Measurements from ENCODE around the gene EMP3. TPM values are rescaled to one million over a fixed set of nuclear protein-coding genes. Genes with fewer than 3 reads are reported as not detected.

Gene EMP3
- polyA plus RNA-seq, 6 donors from 2014 or later: 305 to 450 (median 425) TPM

GRCh38 chr19:48379058-48379457 lies 53.7 kb downstream of the EMP3 start:
- Mint-ChIP-seq H3K9me3 (no peaks in the 10 kb centered on the region), H3K27ac (no peak overlapping the region), H3K4me1 (no peaks in the 10 kb centered on the region), H3K36me3 (peaks cover 0 to 3% of the 10 kb centered on the region in 2 donors), H3K4me3 (no peak overlapping the region), H3K27me3 (no peaks in the 10 kb centered on the region)
- ATAC-seq (ENCODE audit: low read depth in 2 of 2) (no peak), DNase-seq (no peak)

Other genes with a start within 250 kb of the EMP3 start
- gene PLA2G4C, start 214.7 kb upstream of the EMP3 start, polyA plus RNA-seq (ENCODE audit: low read depth in 6 of 6): 10 to 100 TPM in 2 of 6 donors, 1 to 10 TPM in 3, not detected in 1; 1.6 to 18.5 (median 5.8) TPM
- gene LIG1, start 155.2 kb upstream of the EMP3 start, polyA plus RNA-seq (ENCODE audit: low read depth in 6 of 6): 10 to 100 TPM; 13.6 to 30.9 (median 23.5) TPM
- 1 to 10 TPM in 1 of 6 donors, under 1 TPM in 4, not detected in 1; 0.06 to 1.6 (median 0.69) TPM for gene ZSWIM9, start 154.9 kb upstream of the EMP3 start, polyA plus RNA-seq (ENCODE audit: low read depth in 6 of 6)
- 100 to 1,000 TPM in 2 of 6 donors, 10 to 100 TPM in 4; 80.9 to 113 (median 92.0) TPM for gene CARD8, start 69.6 kb upstream of the EMP3 start, polyA plus RNA-seq (ENCODE audit: low read depth in 6 of 6)
- gene ZNF114, start 55.5 kb upstream of the EMP3 start, polyA plus RNA-seq (ENCODE audit: low read depth in 6 of 6): under 1 TPM in 2 of 6 donors, not detected in 4; 0.29 to 0.41 TPM
- gene TMEM143, start 38.4 kb downstream of the EMP3 start, polyA plus RNA-seq (ENCODE audit: low read depth in 6 of 6): 10 to 100 TPM in 1 of 6 donors, 1 to 10 TPM in 5; 3.9 to 12.1 (median 5.9) TPM
- not detected for gene SYNGR4, start 38.8 kb downstream of the EMP3 start, polyA plus RNA-seq (ENCODE audit: low read depth in 6 of 6)
- gene KDELR1, start 66.0 kb downstream of the EMP3 start, polyA plus RNA-seq (ENCODE audit: low read depth in 6 of 6): 10 to 100 TPM; 24.5 to 32.1 (median 26.5) TPM
- gene GRIN2D, start 68.1 kb downstream of the EMP3 start, polyA plus RNA-seq (ENCODE audit: low read depth in 6 of 6): not detected
- 10 to 100 TPM; 27.8 to 44.8 (median 37.1) TPM for gene GRWD1, start 120.4 kb downstream of the EMP3 start, polyA plus RNA-seq (ENCODE audit: low read depth in 6 of 6)
- gene KCNJ14, start 130.0 kb downstream of the EMP3 start, polyA plus RNA-seq (ENCODE audit: low read depth in 6 of 6): under 1 TPM in 5 of 6 donors, not detected in 1; 0.12 to 0.72 (median 0.24) TPM
- gene CYTH2, start 143.8 kb downstream of the EMP3 start, polyA plus RNA-seq (ENCODE audit: low read depth in 6 of 6): 10 to 100 TPM in 5 of 6 donors, 1 to 10 TPM in 1; 10.0 to 29.9 (median 20.3) TPM
- not detected for gene LMTK3, start 186.3 kb downstream of the EMP3 start, polyA plus RNA-seq (ENCODE audit: low read depth in 6 of 6)
- gene SULT2B1, start 226.6 kb downstream of the EMP3 start, polyA plus RNA-seq (ENCODE audit: low read depth in 6 of 6): not detected